Hippocampal formation (tissue), 2 donors: Measurements from ENCODE around the gene LAG3.
A peak's percentile ranks its signal among the peaks of the same experiment; 100 is the strongest.

Source experiments
- DNase-seq, 2 donors: peaks; one replicate each; lab custom pipeline; 2025; lab: John Stamatoyannopoulos, UW

Gene LAG3

DNA sequence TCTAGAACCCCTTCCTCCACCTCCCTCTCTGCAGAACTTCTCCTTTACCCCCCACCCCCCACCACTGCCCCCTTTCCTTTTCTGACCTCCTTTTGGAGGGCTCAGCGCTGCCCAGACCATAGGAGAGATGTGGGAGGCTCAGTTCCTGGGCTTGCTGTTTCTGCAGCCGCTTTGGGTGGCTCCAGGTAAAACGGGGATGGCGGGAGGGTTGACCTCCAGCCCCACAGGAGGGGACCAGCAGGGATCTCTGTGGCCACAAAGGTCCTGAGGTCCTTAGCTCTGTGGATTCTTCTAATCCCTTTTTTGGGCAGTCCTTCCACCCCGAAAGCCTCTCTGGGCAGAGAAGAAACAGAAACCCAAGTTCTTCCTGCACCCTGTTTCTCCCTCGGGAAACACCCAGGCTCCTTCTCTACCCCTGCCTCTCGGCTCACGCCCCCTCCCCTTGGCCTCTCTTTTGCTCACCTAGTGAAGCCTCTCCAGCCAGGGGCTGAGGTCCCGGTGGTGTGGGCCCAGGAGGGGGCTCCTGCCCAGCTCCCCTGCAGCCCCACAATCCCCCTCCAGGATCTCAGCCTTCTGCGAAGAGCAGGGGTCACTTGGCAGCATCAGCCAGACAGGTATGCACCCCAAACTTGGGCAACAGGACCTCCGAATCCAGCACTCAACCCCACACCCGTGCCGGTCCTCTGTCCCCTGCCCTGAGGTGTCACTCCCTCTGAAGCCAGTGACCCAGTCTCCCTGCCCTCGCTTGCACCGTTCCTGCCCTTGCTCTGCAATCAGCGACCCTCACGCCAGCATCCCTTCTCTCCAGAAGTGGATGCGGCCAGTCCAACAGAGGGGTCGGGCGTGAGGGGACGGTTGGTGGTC is 638 bp downstream of the LAG3 start:
- no peak for DNase-seq

DNA sequence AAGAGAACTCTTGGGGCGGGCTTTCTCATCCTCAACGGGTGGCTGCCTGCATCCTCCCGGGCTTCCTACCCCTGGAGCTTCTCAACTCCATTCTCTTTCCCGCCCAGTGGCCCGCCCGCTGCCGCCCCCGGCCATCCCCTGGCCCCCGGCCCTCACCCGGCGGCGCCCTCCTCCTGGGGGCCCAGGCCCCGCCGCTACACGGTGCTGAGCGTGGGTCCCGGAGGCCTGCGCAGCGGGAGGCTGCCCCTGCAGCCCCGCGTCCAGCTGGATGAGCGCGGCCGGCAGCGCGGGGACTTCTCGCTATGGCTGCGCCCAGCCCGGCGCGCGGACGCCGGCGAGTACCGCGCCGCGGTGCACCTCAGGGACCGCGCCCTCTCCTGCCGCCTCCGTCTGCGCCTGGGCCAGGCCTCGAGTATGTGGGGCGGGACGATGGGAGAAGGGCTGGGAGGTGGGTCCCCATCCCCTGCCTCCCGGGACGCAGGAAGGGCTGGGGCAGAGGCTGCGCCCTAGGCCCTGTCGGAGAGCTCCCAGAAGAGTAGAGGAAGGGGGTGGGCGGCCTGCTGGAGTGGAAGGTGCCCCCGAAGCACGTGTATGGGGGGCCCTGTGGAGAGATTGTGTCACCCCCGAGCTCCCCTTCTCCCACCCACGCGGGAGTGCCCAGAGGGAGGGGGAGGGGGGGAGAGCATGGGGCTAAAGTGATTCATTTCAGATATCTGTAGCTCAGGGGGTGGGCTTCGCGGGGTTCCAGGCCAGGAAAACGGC is 1.5 kb downstream of the LAG3 start:
- no peak for DNase-seq

DNA sequence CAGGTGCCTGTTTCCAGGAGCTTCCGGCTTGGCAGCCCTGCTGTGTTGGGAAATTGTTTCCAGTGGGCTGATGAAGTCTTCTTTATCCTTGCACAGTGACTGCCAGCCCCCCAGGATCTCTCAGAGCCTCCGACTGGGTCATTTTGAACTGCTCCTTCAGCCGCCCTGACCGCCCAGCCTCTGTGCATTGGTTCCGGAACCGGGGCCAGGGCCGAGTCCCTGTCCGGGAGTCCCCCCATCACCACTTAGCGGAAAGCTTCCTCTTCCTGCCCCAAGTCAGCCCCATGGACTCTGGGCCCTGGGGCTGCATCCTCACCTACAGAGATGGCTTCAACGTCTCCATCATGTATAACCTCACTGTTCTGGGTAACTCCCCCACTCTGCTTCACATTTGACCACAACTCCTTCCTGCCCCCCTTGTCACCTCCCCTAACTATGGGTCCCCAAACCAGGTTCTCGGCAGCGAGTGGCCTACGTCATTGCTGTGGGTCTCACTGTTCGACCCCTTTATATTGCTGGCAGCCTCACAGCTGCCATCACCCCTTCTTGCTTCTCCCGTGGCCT is 2.3 kb downstream of the LAG3 start:
- DNase-seq: no peak

DNA sequence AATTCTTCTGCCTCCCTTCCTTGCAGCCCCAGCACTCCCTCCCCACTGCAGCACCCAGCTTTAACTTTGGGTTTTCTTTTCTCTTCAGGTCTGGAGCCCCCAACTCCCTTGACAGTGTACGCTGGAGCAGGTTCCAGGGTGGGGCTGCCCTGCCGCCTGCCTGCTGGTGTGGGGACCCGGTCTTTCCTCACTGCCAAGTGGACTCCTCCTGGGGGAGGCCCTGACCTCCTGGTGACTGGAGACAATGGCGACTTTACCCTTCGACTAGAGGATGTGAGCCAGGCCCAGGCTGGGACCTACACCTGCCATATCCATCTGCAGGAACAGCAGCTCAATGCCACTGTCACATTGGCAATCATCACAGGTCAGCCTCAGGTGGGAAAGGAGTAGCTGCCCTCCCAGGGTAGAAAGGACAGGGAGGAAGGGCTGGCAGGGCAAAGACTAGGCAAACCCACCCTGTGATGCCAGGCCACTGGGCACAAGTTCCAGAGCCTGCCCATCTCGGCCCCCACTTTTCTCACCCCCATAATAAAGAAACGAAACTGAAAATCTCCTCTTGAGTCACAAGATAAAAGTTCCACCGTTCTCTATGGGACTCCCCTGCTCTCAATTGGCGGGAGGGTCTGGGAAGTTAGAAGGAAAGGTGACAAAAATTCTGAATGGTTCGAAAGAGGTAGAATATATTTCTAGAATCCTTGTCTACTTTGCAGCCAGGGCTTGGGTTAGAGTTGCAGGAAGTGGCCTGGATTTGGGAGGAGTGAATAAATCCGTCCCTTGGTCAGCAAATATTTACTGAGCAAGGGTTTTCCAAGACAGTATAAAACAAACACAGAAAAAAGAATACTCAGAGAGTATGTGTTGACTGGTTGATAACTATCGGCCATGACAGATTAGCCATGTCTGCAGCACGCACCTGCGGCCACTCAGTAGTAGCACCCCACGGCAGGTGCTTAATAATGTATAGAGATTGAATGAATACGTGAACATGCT is 3.2 kb downstream of the LAG3 start:
- no peak for DNase-seq

- DNase-seq: no peak
These were observed 5.1 kb downstream of the LAG3 start for GRCh38 chr12:6777386-6777785.

DNA sequence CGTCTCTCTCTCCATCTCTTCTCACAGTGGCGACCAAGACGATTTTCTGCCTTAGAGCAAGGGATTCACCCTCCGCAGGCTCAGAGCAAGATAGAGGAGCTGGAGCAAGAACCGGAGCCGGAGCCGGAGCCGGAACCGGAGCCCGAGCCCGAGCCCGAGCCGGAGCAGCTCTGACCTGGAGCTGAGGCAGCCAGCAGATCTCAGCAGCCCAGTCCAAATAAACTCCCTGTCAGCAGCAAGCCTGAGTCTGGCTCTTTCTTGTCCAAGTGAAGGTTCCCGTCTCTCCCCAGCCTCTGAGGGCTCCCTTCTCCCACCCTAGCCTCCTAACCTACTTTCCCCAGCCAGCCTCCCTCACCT is 5.9 kb downstream of the LAG3 start:
- no peak for DNase-seq

GRCh38 chr12:6778574-6779550 is 6.5 kb downstream of the LAG3 start:
- peak; percentile 86 to 89 for DNase-seq

DNA sequence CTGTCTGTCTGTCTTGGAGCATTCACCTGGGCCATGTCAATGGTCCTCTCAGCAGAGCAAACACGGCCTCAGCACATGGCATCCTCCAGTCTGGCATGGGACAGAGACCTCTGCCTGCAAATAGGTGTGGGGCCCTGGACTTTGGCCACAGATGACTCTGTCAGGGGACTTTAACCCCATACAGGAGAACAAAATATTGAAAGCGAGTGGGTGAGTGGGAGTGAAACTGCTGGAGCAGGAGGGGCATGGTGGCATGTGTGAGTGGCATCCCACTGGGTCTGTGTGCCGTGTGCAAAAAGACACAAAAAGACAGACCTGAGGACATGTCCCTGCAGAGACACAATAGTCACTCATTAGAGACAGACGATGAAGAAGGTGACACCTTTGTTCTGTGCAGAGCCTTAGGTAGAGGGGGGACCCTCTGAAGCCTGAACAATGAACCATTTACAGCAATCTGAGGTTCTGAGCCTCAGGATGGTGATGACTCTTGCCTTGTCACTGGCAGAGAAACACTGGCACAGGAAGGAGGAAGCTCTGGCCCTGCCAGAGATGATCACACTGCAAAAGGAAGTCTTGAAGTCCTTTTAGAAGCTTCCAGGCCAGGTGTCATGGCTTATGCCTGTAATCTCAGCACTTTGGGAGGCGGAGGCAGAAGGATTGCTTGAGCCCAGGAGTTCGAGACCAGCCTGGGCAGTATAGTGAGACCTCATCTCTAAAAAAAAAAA is 7.5 kb downstream of the LAG3 start:
- no peak for DNase-seq

GRCh38 chr12:6780573-6780972 is 8.3 kb downstream of the LAG3 start:
- DNase-seq: no peak

- DNase-seq: no peak
These were observed 9.8 kb downstream of the LAG3 start for GRCh38 chr12:6782119-6782518.

GRCh38 chr12:6782850-6783566 is 10.7 kb downstream of the LAG3 start:
- no peak for DNase-seq

GRCh38 chr12:6783828-6784227 is 11.5 kb downstream of the LAG3 start:
- DNase-seq: no peak

DNA sequence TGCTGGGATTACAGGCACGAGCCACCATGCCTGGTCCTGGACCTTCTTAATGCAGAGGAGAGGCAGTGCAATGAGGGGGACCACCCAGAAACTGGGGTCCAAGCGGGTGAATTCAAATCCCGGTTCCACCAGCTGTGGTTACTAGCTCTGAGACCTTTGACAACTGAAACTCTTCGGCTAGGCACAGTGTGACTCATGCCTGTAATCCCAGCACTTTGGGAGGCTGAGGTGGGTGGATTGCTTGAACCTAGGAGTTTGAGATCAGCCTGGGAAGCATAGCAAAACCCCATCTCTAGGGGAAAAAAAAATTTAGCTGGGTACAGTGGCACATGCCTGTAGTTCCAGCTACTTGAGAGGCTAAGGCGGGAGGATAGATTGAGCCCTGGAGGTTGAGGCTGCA is 12.0 kb downstream of the LAG3 start:
- DNase-seq: no peak

DNA sequence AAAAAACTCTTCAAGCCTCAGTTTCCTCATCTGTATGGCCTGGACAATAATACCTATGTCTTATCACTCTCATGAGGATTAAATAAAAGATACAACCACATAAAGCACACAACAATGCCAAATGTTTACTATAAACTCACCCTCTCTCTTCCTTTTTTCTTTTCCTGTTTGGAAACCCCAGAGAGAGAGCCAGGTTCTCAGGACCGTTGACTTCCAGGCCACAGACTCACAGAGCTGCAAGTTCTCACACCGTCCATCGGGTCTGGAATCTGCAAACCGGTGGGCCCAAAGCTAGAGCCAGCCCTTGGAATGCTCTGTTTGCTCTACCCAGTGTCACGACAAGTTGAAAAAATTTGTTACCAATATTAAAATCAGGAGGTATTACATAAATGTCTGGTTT is 12.4 kb downstream of the LAG3 start:
- no peak for DNase-seq

DNA sequence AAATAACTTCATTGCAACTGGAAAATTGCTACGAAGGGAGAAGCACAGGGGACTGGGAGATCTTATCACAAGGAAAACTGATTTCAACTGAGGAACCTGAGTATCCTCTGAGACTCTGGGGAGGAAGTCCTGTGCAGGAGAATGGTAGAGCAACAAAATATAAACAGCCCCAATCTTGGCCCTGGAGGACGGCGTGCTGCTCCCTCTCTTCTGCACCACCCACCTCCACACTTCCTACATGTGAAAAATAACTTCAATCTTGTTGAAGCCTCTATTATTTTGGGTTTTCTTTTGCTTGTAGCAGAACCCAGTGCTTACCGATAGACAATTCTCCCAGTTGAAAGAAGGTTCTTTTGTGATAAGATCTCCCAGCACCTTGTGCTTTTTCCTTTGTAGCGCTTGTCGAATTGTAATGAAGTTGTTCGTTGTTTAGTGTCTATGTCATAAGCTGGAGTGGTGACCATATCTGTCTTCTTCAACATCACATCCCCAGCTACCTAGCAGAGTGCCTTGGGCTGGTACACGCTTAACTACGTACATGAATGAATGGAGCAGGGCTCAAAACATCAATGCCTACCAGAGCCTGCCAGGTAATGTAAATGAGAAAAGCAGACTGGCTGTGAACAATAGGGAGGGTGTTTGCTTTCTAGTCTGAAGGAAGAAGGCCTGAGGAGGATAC is 14.2 kb downstream of the LAG3 start:
- DNase-seq: no peak

DNA sequence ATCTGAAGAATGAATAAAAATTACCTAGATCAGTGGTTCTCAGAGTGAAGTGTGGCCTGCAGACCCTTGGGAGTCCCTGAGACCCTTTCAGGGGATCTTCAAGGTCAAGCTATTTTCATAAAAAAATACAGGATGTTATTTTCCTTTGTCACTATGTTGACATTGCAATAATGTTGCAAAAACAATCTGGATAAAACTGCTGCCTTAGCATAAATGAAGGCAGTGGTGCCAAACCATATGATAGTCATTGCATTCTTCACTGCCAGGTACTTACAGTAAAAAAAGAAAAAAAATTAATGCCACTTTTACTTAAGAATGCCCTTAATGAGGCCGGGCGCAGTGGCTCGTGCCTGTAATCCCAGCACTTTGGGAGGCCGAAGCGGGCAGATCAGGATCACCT is 15.0 kb downstream of the LAG3 start:
- DNase-seq: no peak

- DNase-seq: peak in 1 of 2 donors; percentile 42
These were observed 16.9 kb downstream of the LAG3 start, which contains the start of gene CD4 for GRCh38 chr12:6788972-6789924. CD4 (plus strand) TSS chr12:6789528; CDS start chr12:6800139, 10,611 bp downstream.
